Neural cell (in vitro differentiated cells): ENCODE data around the gene FUCA2. TPM values are rescaled to one million over a fixed set of nuclear protein-coding genes. Genes with fewer than 3 reads are reported as not detected.

Source experiments
- H2AFZ ChIP-seq: fragments of 200-600, 300-800 bp; sonication (generic), shearing (Covaris generic); 2 replicates; pipeline ENCODE4 v1.6.0; 2014; ENCODE audit warnings: low read depth, mild to moderate bottlenecking, antibody characterized with exemption, low read length, moderate library complexity
- H3F3A ChIP-seq: fragments of 200-600 bp; shearing (Covaris generic); 2 replicates; pipeline ENCODE4 v1.6.1; 2016; ENCODE audit warnings: mild to moderate bottlenecking, moderate library complexity, mixed read lengths, antibody characterized with exemption, low read length; ENCODE audit not compliant: insufficient read depth, poor library complexity, severe bottlenecking
- H3K27ac ChIP-seq: fragments of 200-600, 300-800 bp; sonication (generic), shearing (Covaris generic); 2 replicates; pipeline ENCODE4 v1.5.1; 2014; ENCODE audit warnings: mild to moderate bottlenecking, low read length, moderate library complexity
- H3K27me3 ChIP-seq: fragments of 300-800, 200-600 bp; sonication (generic), shearing (Covaris generic); 2 replicates; pipeline ENCODE4 v1.6.0; 2014; ENCODE audit warnings: mild to moderate bottlenecking, low read depth, low read length, moderate library complexity; ENCODE audit not compliant: insufficient read depth
- H3K36me3 ChIP-seq: fragments of 300-800, 200-600 bp; sonication (generic), shearing (Covaris generic); 2 replicates; pipeline ENCODE4 v1.5.1; 2014; ENCODE audit warnings: mild to moderate bottlenecking, antibody characterized with exemption, low read length, moderate library complexity; ENCODE audit not compliant: insufficient read depth
- H3K4me2 ChIP-seq: fragments of 300-800, 200-600 bp; sonication (generic), shearing (Covaris generic); 2 replicates; pipeline ENCODE4 v1.6.0; 2014; ENCODE audit warnings: mild to moderate bottlenecking, low read length
- H3K4me3 ChIP-seq: fragments of 300-800, 200-600 bp; sonication (generic), shearing (Covaris generic); 2 replicates; pipeline ENCODE4 v1.5.1; 2014; ENCODE audit warnings: mild to moderate bottlenecking, low read length, moderate library complexity
- H3K79me2 ChIP-seq: fragments of 200-600 bp; shearing (Covaris generic); replicated peaks from 2 replicates; pipeline ENCODE4 v1.6.0; 2014; ENCODE audit warnings: mild to moderate bottlenecking, low read length, moderate library complexity; ENCODE audit not compliant: insufficient read depth
- H3K9ac ChIP-seq: fragments of 300-800, 200-600 bp; sonication (generic), shearing (Covaris generic); 2 replicates; pipeline ENCODE4 v1.6.1; 2016; ENCODE audit warnings: mild to moderate bottlenecking, low read length, mixed read lengths
- H3K9me2 ChIP-seq: fragments of 200-600 bp; shearing (Covaris generic); 2 replicates; pipeline ENCODE4 v1.6.1; 2016; ENCODE audit warnings: mild to moderate bottlenecking, low read length, mixed read lengths; ENCODE audit not compliant: insufficient read depth
- H3K9me3 ChIP-seq: fragments of 200-600, 300-800 bp; sonication (generic), shearing (Covaris generic); 2 replicates; pipeline ENCODE4 v1.6.1; 2016; ENCODE audit warnings: mild to moderate bottlenecking, mixed run types, low read length, moderate library complexity, mixed read lengths
- H4K20me1 ChIP-seq: fragments of 200-600 bp; shearing (Covaris generic); 2 replicates; pipeline ENCODE4 v1.6.1; 2016; ENCODE audit warnings: mild to moderate bottlenecking, mixed run types; ENCODE audit not compliant: insufficient read depth
- EP300 ChIP-seq: fragments of 450-650 bp; conservative IDR thresholded peaks from 2 replicates; pipeline ENCODE4 v1.6.1; 2014; ENCODE audit warnings: antibody characterized with exemption, mild to moderate bottlenecking, moderate library complexity; ENCODE audit not compliant: poor library complexity, severe bottlenecking
- EZH2 ChIP-seq: fragments of 200-600, 300-800 bp; shearing (Covaris generic), sonication (generic); IDR thresholded peaks from 2 replicates; pipeline ENCODE4 v1.6.1; 2014; ENCODE audit warnings: antibody characterized with exemption, low read length, borderline replicate concordance, mild to moderate bottlenecking; ENCODE audit not compliant: insufficient read depth, poor library complexity, severe bottlenecking
- MXI1 ChIP-seq: fragments of 450-650 bp; conservative IDR thresholded peaks from 2 replicates; pipeline ENCODE4 v1.6.1; 2014; ENCODE audit warnings: antibody characterized with exemption, mild to moderate bottlenecking; ENCODE audit not compliant: poor library complexity, severe bottlenecking
- POLR2AphosphoS5 ChIP-seq: IDR thresholded peaks from 2 replicates; pipeline ENCODE4 v1.6.1; 2012
- RAD21 ChIP-seq: fragments of 450-650 bp; conservative IDR thresholded peaks from 2 replicates; pipeline ENCODE4 v1.6.1; 2014; ENCODE audit warnings: antibody characterized with exemption, mild to moderate bottlenecking, moderate library complexity
- SMC3 ChIP-seq: fragments of 450-650 bp; conservative IDR thresholded peaks from 2 replicates; pipeline ENCODE4 v1.6.1; 2014; ENCODE audit warnings: antibody characterized with exemption, mild to moderate bottlenecking, moderate library complexity; ENCODE audit not compliant: poor library complexity
- TAF1 ChIP-seq: IDR thresholded peaks from 2 replicates; pipeline ENCODE4 v1.6.1; 2012; ENCODE audit warnings: low read depth
- polyA plus RNA-seq: library from polyadenylated mRNA; depleted of rRNA; stranded (reverse); fragments of >200 nt; gene quantifications from 2 replicates; pipeline ENCODE4 v1.2.3, GENCODE V29; 2014
- TF ChIP-seq, protein P1 (sequence below): IDR thresholded peaks from 2 replicates; pipeline ENCODE4 v1.6.1; 2012; ENCODE audit warnings: borderline replicate concordance
- TF ChIP-seq, protein P2 (sequence below): fragments of 450-650 bp; IDR thresholded peaks from 2 replicates; pipeline ENCODE4 v1.5.1; 2014; ENCODE audit warnings: antibody characterized with exemption, mild to moderate bottlenecking, moderate library complexity; ENCODE audit not compliant: poor library complexity, severe bottlenecking

The FUCA2 gene
- polyA plus RNA-seq, 1 donor from 2014 or later = 6.0 TPM

DNA sequence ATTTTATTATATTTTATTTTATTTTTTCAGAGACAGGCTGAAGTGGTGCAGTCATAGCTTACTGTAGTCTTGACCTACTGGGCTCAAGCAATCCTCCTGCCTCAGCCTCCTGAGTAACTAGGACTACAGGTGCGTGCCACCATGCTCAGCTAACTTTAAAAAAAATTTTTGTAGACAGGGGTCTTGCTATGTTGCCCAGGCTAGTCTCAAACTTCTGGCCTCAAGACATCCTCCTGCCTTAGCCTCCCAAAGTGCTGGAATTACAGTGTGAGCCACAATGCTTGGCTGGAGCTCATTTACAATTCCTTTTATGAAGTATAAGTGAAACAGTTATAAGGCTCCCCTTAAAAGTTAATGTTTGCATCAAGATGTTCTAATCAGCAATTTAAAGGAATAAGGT, 14.5 kb downstream of the FUCA2 start:
- no peaks in the 10 kb centered on the region for H3K9me3 ChIP-seq
- no peak overlapping the region for H3K27ac ChIP-seq
- no peaks in the 10 kb centered on the region for H3K36me3 ChIP-seq
- no peak overlapping the region for H3K9ac ChIP-seq
- H3K4me3 ChIP-seq = no peak overlapping the region
- H3F3A ChIP-seq = no peaks in the 10 kb centered on the region
- H3K9me2 ChIP-seq = no peaks in the 10 kb centered on the region
- no peaks in the 10 kb centered on the region for H4K20me1 ChIP-seq
- H3K4me2 ChIP-seq = no peak overlapping the region
- no peaks in the 10 kb centered on the region for H3K27me3 ChIP-seq
- TF ChIP-seq POLR2AphosphoS5 (no peak), EZH2 (no peak), MXI1 (no peak), SMC3 (no peak), TAF1 (no peak), EP300 (no peak), RAD21 (no peak)
- TF ChIP-seq, protein P1, sequence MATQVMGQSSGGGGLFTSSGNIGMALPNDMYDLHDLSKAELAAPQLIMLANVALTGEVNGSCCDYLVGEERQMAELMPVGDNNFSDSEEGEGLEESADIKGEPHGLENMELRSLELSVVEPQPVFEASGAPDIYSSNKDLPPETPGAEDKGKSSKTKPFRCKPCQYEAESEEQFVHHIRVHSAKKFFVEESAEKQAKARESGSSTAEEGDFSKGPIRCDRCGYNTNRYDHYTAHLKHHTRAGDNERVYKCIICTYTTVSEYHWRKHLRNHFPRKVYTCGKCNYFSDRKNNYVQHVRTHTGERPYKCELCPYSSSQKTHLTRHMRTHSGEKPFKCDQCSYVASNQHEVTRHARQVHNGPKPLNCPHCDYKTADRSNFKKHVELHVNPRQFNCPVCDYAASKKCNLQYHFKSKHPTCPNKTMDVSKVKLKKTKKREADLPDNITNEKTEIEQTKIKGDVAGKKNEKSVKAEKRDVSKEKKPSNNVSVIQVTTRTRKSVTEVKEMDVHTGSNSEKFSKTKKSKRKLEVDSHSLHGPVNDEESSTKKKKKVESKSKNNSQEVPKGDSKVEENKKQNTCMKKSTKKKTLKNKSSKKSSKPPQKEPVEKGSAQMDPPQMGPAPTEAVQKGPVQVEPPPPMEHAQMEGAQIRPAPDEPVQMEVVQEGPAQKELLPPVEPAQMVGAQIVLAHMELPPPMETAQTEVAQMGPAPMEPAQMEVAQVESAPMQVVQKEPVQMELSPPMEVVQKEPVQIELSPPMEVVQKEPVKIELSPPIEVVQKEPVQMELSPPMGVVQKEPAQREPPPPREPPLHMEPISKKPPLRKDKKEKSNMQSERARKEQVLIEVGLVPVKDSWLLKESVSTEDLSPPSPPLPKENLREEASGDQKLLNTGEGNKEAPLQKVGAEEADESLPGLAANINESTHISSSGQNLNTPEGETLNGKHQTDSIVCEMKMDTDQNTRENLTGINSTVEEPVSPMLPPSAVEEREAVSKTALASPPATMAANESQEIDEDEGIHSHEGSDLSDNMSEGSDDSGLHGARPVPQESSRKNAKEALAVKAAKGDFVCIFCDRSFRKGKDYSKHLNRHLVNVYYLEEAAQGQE = no peak
- TF ChIP-seq, protein P2, sequence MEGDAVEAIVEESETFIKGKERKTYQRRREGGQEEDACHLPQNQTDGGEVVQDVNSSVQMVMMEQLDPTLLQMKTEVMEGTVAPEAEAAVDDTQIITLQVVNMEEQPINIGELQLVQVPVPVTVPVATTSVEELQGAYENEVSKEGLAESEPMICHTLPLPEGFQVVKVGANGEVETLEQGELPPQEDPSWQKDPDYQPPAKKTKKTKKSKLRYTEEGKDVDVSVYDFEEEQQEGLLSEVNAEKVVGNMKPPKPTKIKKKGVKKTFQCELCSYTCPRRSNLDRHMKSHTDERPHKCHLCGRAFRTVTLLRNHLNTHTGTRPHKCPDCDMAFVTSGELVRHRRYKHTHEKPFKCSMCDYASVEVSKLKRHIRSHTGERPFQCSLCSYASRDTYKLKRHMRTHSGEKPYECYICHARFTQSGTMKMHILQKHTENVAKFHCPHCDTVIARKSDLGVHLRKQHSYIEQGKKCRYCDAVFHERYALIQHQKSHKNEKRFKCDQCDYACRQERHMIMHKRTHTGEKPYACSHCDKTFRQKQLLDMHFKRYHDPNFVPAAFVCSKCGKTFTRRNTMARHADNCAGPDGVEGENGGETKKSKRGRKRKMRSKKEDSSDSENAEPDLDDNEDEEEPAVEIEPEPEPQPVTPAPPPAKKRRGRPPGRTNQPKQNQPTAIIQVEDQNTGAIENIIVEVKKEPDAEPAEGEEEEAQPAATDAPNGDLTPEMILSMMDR = no peak
- H3K79me2 ChIP-seq = no peaks in the 10 kb centered on the region
- H2AFZ ChIP-seq = no peak overlapping the region

DNA sequence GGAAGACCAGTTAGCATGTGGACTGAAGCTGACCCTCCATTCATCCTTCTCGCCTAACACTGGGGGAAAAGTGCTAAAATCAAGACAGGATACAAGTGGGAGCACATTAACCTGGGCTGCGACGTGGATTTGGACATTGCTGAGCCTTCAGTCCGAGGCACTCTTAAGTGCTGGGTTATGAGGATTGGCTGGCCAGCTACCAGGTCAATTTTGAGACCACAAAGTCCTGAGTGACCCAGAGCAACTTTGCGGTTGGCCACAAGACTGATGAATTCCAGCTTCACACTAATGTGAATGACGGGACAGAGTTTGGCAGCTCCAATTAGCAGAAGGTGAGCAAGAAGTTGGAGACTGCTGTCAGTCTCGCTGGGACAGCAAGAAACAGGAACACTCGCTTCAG, 20.7 kb downstream of the FUCA2 start:
- no peak overlapping the region for H3K4me2 ChIP-seq
- TF ChIP-seq RAD21 = no peak
- TF ChIP-seq SMC3 = no peak
- TF ChIP-seq EP300 = no peak
- no peak for TF ChIP-seq MXI1
- H3K9ac ChIP-seq = no peak overlapping the region
- H3K79me2 ChIP-seq = no peaks in the 10 kb centered on the region
- no peaks in the 10 kb centered on the region for H3K9me2 ChIP-seq
- no peak overlapping the region for H3K4me3 ChIP-seq
- H3K36me3 ChIP-seq = no peaks in the 10 kb centered on the region
- H3F3A ChIP-seq = no peaks in the 10 kb centered on the region
- no peak overlapping the region for H2AFZ ChIP-seq
- H4K20me1 ChIP-seq = no peaks in the 10 kb centered on the region
- no peaks in the 10 kb centered on the region for H3K27me3 ChIP-seq
- no peak overlapping the region for H3K27ac ChIP-seq
- no peaks in the 10 kb centered on the region for H3K9me3 ChIP-seq

DNA sequence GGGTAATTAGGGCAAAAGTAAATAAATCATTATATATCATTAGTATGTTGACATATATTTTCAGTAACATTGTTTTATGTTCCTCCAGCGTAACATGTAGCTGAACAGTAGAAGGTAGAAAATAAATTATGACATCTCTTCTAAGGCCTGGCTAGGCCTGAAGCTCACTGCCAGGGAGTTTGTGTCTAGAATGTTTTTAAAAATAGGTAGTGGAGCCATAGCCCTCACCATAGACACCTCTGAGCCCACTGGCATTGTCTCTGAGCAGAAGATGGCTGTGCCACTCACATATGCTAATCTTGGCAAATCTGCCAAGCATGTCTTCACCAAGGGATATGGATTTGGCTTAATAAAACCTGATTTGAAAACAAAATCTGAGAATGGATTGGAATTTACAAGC, 21.3 kb downstream of the FUCA2 start:
- Histone ChIP-seq H3K79me2 (no peaks in the 10 kb centered on the region), H3K27ac (no peak overlapping the region), H3K36me3 (no peaks in the 10 kb centered on the region), H3K9ac (no peak overlapping the region), H2AFZ (no peak overlapping the region), H4K20me1 (no peaks in the 10 kb centered on the region), H3K4me2 (no peak overlapping the region), H3K9me2 (no peaks in the 10 kb centered on the region), H3K27me3 (no peaks in the 10 kb centered on the region), H3F3A (no peaks in the 10 kb centered on the region), H3K4me3 (no peak overlapping the region), H3K9me3 (no peaks in the 10 kb centered on the region)
- no peak for TF ChIP-seq POLR2AphosphoS5
- TF ChIP-seq EZH2 = no peak
- TF ChIP-seq, protein P1 = no peak
- TF ChIP-seq EP300 = no peak
- TF ChIP-seq SMC3 = no peak
- TF ChIP-seq, protein P2 = no peak
- TF ChIP-seq RAD21 = no peak
- TF ChIP-seq MXI1 = no peak
- no peak for TF ChIP-seq TAF1
